GF-D8 (cell line): Measurements from ENCODE around the gene SLC49A3.
"Not testable (repeated sequence)": the region's sequence is repeated elsewhere in the genome, so short reads cannot be mapped to it uniquely, and the experiment has no call there.

Source experiments
- DNase-seq: peaks from one replicate; lab custom pipeline; 2025; lab: John Stamatoyannopoulos, UW

SLC49A3 gene

DNA sequence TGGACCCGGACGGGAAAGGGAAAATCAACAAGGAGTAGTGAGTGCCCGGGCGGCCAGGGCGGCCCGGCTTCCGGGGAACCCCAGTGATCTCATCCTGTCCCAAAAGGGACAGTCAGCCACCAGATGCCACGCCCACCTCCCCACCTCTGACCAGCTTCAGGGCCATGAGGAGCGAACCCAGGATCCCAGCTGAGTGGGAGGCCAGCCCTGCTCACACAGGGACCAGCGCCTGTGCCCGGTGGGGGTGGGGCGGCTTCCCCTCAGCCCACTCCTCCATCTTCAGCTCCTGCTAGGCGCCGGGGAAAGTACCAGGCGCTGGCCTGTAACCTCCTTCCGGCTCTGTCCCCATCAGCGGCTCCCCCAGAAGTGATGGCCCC lies 8.4 kb downstream of the SLC49A3 start:
- no peak for DNase-seq

DNA sequence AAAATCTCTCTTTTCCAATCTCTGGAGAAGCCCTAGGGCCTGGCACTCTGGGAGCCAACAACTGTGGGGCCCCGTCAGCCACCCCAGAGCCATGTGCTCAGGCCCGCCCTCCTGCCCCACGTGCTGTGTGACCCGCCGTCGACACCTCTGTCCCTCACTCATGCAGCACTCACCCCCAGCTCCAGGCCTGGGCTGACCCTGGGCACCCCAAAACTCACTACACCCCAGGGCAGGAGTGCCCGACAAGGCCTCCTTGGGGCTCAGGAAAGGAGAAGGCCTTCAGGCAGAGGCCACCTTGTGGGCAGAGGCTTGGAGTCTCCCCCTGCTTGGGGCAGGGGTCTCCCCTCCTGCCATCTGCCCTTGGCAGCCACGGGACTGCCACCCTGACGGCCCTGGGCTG lies 8.9 kb downstream of the SLC49A3 start:
- DNase-seq: no peak

DNA sequence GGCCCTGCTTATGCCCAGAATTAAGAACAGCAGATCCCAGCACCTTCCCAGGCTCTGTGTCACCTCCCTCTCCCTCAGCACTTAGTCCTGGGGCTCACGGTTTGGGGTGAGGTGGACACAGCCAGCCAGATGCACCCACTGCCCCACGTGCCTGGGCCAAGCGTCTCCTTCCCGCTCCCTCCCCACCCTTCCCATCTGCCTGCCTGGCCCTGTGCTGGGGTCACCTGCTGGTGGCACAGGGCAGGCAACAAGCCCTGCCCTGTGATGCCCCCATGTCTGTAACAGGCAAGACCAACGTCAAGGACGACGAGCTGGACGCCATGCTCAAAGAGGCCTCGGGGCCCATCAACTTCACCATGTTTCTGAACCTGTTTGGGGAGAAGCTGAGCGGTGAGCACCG lies 9.3 kb downstream of the SLC49A3 start:
- DNase-seq: no peak

DNA sequence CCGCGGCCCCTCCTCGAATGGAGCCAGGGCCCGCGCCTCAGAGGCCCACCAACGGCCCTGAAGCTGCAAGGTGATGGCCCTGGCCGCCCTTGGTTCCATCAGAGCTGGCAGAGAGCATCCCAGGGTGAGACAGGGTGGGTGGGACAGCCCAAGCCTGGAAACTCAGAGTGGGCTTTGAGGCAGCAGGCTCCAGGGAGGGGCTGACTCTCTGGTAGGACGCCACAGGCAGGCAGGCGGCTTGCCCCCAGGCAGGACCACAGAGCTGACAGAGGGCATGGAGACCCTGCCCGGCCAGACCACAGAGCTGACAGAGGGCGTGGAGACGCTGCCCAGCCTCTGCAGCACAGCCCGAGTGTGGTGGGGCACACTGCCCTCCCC lies 9.9 kb downstream of the SLC49A3 start:
- DNase-seq: no peak

DNA sequence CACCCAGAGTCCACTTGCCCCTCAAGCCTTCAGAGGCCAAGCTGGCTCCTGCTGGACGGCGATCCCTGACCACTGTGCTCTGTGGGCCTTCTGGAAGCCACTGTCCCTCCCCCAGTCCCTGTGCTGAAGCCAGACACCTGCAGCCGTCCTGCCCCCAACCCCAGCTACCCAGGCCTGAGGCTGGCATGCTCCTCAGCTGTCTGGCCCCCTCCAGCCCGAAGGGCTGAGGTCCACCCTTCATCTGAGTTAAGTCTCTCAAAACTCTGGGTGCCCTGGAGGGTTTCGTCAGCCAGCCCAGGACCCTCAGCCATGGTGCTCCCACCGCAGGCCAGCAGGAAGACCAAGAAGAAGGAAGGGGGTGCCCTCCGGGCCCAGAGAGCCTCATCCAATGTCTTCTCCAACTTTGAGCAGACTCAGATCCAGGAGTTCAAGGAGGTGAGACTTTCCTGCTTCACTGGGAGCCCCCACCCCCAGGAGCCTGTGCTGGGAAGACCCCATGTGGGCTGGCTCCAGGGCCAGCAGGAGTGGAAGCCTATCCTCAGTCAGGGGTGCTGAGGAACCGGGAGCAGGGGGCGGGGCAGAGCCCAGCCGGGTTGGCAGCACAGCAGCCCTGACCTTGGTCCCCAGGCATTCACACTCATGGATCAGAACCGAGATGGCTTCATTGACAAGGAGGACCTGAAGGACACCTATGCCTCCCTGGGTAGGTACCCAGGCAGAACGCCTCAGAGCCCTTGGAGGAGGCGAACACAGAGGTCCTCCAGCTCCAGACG lies 10.4 kb downstream of the SLC49A3 start:
- no peak for DNase-seq

DNA sequence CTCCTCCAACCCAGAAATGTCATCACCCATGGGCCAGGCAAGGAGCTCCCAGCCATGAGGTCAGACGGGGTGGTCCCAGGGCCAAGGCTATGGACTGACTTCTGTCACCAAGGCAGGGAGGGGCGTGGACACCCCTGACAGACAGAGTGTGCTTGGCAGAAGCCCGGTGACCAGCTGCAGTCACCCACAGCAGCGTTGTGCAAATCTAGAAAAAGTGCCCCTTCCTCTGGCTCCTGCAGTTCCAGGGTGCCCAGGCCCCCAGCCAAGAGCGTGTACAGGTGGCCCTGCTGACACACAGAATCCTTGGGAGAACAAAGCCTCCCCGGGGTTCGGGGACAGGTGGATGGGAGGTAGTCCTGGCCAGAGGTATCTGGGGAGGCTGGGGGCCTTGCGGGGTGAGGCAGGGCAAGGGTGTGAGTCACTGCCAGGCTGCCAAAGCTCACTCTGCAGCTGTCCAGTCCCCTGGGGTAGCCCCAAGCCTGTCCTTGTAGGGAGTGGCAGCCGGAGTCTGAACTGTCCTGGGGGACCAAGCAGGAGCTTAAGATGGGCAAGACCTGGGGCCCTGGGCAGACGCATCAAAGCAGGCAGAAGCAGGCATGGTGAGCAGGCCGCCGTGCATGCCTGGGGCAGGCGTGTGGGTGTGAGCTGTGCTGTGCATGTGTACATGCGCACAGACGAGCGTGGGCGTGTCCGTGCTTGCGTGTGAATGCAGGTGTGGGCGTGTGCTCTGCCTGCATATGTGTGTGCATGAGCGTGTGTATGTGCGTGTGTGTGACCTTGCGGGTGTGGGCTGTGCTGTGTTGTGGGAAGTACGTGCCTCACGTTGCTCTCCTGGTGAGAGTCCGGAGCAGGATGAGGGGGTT lies 11.3 kb downstream of the SLC49A3 start:
- DNase-seq: no peak

DNA sequence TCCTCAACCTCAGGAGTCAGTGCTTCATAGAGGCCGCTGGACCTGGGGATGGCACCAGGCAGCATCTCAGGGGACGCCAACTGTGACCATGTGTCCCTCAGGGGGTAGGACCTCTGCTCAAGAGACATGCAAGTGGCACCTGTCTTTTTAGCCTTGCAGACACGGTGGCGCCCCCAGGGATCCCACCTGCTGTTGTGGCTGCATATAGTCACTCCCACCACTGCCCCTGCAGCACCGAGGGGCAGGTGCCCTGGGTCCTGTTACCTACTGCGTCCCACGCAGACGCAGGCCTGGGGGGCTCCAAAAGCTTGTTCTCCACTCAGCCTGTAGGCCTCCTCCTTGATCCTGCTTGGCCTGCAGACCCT lies 12.1 kb downstream of the SLC49A3 start:
- no peak for DNase-seq

DNA sequence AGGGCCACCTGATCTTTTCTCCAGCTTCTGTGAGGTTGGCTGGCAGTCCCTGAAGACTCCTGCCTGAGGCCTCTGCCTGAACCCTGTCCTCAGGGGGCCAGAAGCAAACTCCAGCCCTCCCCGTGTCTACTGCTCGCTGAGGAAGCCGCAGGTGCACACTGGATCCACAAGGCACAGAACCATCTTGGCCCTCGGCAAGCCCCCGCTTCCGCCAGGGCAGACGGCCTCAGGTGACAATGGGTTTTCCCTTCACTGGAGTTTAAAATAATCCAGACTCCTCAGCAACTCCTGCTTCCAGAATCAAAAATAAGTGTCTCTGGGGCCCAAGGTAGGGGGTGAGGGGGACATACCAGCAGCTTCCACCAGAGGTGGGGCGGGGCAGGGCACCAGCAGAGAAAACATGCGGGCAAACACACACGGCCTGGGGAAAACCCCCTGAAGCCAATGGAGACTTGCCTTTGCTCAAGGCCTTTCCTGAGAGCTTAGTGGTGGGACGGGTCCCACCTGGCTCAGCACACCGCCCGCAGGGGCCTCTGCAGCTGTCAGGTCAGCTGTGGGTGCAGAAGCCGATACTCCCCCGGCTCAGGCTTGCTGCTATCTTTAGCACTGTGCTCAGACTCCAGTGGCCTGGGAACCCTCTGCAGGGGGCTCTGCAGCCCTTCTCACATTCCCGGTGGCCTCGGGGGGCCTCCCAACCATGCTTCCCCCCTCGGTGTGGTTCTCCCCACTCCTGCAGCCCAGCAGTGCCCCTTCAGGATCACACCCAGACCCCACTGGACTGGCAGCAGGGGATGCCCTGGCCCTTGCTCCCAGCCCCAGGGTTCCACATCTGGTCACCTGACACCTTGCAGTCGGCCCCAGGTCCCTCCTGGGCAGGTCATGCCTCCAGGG lies 12.7 kb downstream of the SLC49A3 start:
- DNase-seq: no peak

DNA sequence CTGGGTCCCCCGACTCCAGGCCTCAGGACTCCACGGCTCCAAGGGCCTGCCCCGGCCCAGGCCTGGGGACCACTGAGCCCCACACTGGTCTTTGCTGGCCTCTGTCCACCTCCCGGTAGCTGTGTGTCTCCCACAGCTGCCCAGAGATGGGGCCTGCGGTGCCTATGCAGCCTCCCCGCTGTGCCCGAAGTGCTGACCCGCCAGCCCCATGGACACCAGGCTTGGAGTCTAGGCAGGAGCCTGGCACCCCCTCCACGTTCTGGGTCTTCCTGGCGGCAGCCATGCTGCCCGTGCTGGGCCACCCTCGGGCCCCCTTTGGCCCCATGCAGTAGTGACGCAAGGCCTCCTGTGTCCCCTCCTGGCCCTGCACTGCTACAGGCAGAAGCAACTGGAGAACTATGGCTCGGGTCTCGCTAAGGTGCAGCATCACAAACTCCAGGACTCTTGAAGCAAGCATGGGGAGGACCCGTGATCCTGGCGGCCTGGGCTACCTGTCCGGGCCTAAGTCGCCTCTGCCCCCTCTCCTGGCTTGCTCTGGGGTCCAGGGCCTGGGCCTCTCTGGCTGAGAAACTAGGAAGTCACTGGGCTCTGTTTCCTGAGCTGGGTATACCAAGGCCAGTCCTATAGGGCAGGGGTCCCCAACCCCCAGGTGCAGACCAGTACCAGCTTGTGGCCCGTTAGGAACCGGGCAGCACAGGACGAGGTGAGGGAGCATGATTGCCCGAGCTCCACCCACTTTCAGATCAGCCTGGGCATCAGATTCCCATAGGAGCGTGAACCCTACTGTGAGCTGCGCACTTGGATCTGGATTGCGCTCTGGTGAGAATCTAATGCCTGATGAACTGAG lies 13.7 kb downstream of the SLC49A3 start:
- no peak for DNase-seq

DNA sequence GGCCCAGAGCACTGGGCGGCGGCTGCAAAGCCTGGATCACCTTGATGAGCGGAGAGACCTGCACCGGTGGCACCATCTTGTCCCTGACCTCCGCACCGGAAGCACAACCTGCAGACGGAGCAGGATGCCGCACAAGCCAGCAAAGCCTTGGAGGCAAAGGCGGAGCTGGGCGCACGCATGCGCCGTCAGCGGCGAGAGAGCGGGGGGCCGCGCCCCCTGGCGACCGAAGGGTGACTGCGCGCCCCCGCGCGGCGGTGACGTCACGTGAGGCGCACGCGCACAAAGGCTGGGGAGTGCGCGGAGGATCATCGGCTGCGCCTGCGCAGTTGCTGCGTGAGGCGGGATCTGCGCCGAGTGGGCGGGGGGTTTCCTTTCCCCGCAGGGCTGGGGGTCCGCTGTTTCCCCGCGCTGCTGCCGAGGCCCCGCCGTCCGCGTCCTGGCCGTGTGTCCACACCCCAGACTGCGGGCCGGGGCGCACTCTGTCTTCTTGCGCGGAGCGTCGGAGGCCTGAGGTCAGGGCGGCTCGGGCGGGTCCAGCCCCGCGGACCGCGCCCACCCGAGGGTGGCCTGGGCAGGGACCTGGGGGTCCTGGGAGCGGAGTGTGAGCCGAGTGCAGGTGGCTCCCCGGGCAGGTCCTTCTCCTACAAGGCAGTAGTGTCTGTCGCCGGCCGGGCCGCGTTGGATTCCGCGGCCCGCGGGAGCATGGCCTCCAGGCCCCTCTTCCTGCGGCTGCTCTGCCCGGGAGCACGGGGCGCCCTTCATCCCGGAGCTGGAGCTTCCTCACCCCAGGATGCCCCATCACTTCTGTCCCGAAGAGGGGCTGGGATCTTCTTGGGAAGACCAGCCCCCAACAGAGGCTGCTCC lies 14.5 kb downstream of the SLC49A3 start, which contains the start of the genes ATP5ME and MYL5:
Gene ATP5ME, minus strand, starts transcription at position 105 of the 864 bp plus-strand sequence. Its CDS starts 29 bp downstream, at position 76.
Gene MYL5, plus strand, starts transcription at position 371 of the 864 bp plus-strand sequence. CDS start 3,485 bp downstream, outside the sequence.
- peak; percentile 83 for DNase-seq

DNA sequence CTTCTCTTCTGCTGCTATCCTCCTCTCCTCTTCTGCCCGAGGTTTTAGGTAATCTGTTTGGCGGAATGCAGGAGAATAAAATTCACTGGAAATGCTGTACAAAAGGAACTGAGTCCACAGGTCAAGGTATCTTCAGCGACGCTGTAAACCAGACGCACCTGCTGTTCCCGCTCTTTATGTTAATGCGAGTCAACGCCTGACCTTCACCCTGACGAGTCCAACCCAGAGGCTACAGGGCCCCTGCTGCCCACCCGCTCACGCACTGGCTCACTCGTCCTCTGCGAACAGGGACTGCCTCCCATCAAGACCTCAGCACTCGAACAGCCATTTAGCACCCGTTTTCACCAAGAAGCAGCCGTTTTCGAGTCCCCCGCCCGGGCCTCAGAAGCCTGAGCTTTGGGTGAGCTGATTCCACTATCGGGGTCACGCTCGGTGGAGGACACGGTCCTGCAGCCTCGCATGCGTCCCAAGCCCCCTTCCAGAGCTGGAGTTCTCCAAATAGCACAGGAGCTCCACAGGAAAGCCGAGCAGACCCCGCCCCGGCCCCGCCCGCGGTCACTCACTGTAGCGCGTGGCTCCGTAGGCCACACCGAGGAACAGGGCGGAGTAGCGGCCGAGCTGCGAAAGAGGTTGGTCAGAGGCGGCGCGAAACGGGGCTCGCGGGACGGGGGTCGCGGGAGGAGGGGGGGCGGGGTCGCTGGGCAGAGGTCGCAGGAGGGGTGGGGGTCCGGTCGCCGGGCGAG lies 15.4 kb downstream of the SLC49A3 start:
- no peak for DNase-seq

DNA sequence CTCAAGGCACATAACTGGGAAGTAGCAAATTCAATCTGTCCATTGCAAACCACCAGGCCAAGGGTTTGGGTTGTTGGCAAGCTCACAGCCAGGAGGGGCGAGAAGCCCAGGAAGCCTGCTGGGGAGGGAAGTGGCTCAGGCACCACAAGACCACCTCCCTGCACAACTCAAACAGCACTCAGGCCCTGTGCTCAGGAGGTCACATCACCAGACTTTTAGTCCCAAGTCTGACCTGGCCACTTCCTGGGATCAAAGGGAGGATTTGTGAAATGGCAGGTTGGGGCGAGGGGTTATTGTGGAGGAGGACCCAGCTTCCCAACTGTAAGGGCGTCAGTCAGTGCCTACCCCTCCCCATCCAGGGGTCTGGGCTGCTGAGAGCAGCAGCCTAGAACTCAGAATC lies 17.2 kb downstream of the SLC49A3 start:
- DNase-seq: no peak

DNA sequence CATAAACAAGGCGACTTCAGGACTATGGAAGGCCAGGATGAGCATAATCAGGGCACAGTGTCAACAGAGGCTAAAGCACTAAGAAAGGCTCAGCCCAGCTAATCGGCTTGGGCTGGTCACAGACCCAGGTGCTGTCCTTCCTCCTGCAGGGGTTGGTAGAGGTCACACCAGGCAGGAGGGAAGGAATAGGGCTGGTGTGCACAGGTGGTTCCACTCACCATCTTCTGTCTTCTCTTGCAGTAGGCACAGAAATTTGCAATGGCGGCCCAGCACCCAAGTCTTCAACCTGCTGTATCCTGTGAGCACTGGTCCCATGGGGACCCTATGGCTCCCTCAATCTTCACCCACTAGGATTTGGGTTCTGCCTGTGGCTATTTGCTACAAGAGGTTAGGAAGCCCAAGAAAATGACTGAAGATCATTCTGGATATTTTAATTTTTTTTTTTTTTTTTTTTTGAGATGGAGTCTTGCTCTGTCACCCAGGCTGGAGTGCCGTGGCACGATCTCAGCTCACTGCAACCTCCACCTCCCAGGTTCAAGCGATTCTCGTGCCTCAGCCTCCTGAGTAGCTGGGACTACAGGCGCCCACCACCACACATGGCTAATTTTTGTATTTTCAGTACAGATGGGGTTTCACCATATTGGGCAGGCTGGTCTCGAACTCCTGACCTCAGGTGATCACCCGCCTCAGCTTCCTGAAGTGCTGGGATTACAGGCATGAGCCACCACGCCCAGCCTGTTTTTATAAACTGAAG lies 19.0 kb downstream of the SLC49A3 start:
- DNase-seq: not testable (repeated sequence)

DNA sequence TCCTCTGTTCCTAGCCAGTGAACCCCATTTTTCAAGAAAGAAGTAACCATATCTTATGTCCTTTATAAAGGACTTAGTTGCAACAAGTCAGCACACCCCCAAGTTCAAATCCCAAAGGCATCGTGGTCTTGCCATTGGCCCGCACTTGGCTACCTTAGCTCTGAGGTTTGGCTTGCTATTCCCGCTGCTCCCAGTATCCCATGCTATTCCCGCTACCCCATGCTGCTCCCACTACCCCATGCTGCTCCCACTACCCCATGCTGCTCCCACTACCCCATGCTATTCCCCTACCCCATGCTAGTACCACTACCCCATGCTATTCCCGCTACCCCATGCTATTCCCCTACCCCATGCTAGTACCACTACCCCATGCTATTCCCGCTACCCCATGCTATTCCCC lies 20.7 kb downstream of the SLC49A3 start:
- DNase-seq: not testable (repeated sequence)

DNA sequence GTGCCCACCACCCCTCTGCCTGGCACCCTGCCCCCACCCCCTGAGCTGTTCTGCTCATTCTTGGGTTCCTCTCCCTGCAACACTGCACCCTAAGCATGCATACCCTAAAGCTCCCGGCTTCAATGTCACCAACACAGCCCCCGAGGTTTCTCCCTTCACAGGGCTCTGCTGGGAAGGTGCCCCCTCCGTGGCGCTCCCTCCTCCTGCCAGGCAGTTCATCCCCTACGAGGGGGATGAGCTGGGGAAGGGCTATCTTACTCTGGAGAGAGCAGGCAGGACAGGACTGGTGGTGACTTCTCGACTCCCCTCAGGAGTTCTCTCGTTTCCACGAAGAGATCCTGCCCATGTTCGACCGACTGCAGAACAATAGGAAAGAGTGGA lies 21.4 kb downstream of the SLC49A3 start:
- DNase-seq: no peak

DNA sequence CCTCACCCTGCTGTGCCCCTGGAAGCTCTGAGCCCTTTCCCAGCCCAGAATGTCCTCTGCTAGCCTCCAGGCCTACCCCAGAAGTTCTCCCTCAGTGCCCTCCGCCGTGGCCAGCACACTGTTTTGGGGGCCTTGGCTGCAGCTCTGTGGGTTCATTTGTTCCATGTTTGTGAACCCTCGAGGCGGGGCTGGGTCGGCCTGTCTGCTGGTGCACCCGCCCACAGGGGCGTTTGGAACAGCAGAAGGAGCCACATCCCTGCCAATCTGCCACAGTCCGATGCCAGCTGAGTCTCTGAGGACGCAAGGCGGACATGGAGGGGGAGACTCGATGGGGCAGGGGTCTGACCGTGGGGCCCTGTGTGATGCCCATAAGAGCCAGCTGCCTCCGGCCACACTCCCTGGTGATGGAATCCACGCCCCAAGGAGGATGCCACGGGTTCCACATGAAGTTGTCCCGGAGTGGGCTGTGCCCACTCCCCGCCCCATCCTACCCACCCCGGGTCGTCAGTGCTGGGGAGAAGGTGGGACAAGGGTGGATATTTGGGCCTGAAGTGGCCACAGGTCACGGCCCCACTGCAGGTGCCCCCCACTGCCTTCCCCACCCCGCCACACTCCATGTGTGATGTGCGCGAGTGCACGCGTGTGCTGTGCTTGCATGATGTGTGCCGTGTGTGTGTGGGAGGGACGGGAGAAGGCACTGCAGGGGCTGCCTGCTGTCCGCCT lies 22.0 kb downstream of the SLC49A3 start:
- no peak for DNase-seq

DNA sequence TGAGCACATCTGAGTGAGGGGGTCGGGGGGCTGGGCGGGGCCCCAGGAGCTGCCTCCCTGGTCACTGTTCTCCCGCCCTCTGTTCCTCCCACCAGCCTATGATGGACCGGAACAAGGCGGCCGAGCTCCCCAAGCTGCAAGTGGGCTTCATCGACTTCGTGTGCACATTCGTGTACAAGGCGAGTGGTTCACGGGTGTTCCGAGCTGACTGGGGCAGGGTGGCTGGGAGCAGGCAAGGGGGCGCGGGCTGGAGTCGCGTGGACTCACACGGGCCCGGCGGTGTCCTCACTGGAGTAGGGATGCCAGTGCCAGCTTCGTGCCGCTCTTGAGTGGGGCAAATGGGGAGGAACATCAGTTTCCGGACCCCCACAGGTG lies 22.5 kb downstream of the SLC49A3 start:
- no peak for DNase-seq

DNA sequence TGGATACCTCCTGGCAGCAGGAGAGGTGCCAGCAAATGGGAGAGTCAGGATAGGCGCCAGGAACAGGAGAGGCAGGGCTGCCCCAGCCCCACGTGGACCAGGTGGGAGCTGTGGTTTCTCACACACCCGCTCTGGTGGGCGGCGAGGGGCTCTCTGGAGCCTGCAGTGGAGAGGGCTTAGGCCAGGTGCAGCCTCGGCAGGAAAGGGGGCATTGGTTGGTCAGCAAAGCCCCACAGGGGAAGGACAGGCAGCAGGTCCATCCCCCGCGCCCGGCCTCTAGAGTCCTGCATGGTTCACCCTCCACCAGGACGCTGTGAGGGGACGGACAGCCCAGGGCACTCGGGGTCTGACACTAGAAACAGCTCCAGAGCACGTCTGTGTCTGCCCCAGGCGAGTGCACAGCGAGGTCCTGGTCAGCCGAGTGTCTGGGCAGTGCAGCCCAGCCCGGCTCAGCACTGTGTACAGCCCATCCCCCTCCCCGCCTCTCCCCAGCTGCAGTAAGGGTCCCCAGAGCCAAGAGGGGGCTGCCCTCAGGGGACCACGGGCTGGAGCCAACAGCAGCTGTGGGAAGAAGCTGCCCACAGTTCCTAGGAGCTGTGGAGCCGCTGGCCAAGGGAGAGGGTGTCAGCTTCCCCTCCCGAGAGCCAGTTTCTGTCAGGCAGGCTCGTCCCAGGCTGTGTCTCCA lies 23.1 kb downstream of the SLC49A3 start:
- no peak for DNase-seq
